Right hindlimb (tissue), 1 donor: ENCODE data around the gene GRM8.
A peak's percentile ranks its signal among the peaks of the same experiment; 100 is the strongest.
"Not testable (repeated sequence)": the region's sequence is repeated elsewhere in the genome, so short reads cannot be mapped to it uniquely, and the experiment has no call there.

Experiments
- DNase-seq: peaks from one replicate; pipeline ENCODE4 v3.0.0-alpha.2; 2018

Gene GRM8

GRCh38 chr7:126702242-126703016 lies 550.3 kb downstream of the GRM8 start:
- DNase-seq: no peak

- peak; percentile 48 for DNase-seq
Observed at GRCh38 chr7:126700807-126701604, 551.7 kb downstream of the GRM8 start.

- DNase-seq: no peak
Observed at GRCh38 chr7:126699707-126700106, 553.0 kb downstream of the GRM8 start.

GRCh38 chr7:126698909-126699308 lies 553.8 kb downstream of the GRM8 start:
- DNase-seq: no peak

GRCh38 chr7:126698446-126698845 lies 554.3 kb downstream of the GRM8 start:
- DNase-seq: no peak

GRCh38 chr7:126696256-126697038 lies 556.3 kb downstream of the GRM8 start:
- no peak for DNase-seq

- no peak for DNase-seq
Observed at GRCh38 chr7:126690848-126691751, 561.6 kb downstream of the GRM8 start.

- no peak for DNase-seq
Observed at GRCh38 chr7:126690104-126690503, 562.6 kb downstream of the GRM8 start.

- no peak for DNase-seq
Observed at GRCh38 chr7:126689037-126689436, 563.7 kb downstream of the GRM8 start.

GRCh38 chr7:126686474-126686873 lies 566.3 kb downstream of the GRM8 start:
- DNase-seq: no peak

- DNase-seq: no peak
Observed at GRCh38 chr7:126685596-126685995, 567.1 kb downstream of the GRM8 start.

GRCh38 chr7:126685018-126685573 lies 567.6 kb downstream of the GRM8 start:
- DNase-seq: no peak

GRCh38 chr7:126682176-126682575 lies 570.6 kb downstream of the GRM8 start:
- no peak for DNase-seq

- DNase-seq: not testable (repeated sequence)
Observed at GRCh38 chr7:126668762-126669161, 584.0 kb downstream of the GRM8 start.

- no peak for DNase-seq
Observed at GRCh38 chr7:126668367-126668752, 584.4 kb downstream of the GRM8 start.

GRCh38 chr7:126667742-126668366 lies 584.9 kb downstream of the GRM8 start:
- no peak for DNase-seq

GRCh38 chr7:126662856-126663255 lies 589.9 kb downstream of the GRM8 start:
- DNase-seq: no peak

- no peak for DNase-seq
Observed at GRCh38 chr7:126659124-126659523, 593.6 kb downstream of the GRM8 start.

- no peak for DNase-seq
Observed at GRCh38 chr7:126658684-126659083, 594.1 kb downstream of the GRM8 start.

GRCh38 chr7:126657599-126658358 lies 595.0 kb downstream of the GRM8 start:
- DNase-seq: no peak

- no peak for DNase-seq
Observed at GRCh38 chr7:126657137-126657536, 595.6 kb downstream of the GRM8 start.
